IMR-90 (cell line): ENCODE results near the gene PITPNB. TPM values are rescaled to one million over a fixed set of nuclear protein-coding genes. Genes with fewer than 3 reads are reported as not detected.

ENCODE experiments used
- ATAC-seq: fragments of 200-7000 bp; cut with Tn5 transposase; 2 replicates; pipeline ENCODE4 v1.9.1; 2020; ENCODE audit warnings: low read depth, mild to moderate bottlenecking, moderate library complexity
- BruUV-seq: library from RNA; stranded (reverse); fragments of 400-500 nt; replicated peaks from 2 replicates; lab custom pipeline; 2021; lab: Mats Ljungman, UMichigan
- CTCF ChIA-PET: fragments of 300-600 bp; formaldehyde crosslinking; extraction: SDS; loops from one replicate; lab custom pipeline; 2021; ENCODE audit warnings: antibody characterized with exemption; lab: Yijun Ruan, JAX
- POLR2A ChIA-PET: fragments of 300-600 bp; sonication (Branson Sonifier 250); formaldehyde crosslinking; loops from one replicate; lab custom pipeline; 2022; ENCODE audit warnings: antibody characterized with exemption; ENCODE audit not compliant: unreplicated experiment; lab: Charles Lee
- DNase-seq: peaks from one replicate; pipeline ENCODE4 v3.0.0; 2013
- H2AFZ ChIP-seq: replicated peaks from 2 replicates; pipeline ENCODE3; 2013; ENCODE audit warnings: low read length, mild to moderate bottlenecking; ENCODE audit not compliant: poor library complexity
- H2AK5ac ChIP-seq: 2 replicates; pipeline ENCODE4 v1.6.1; 2013; ENCODE audit warnings: low read depth, low read length, inconsistent platforms
- H2AK9ac ChIP-seq: replicated peaks from 2 replicates; pipeline ENCODE3; 2013; ENCODE audit warnings: mild to moderate bottlenecking, low read depth, low read length, moderate library complexity; ENCODE audit not compliant: poor library complexity
- H2BK120ac ChIP-seq: 2 replicates; pipeline ENCODE4 v1.6.1; 2013; ENCODE audit warnings: low read depth, low read length, inconsistent platforms
- H2BK15ac ChIP-seq: 3 replicates; pipeline ENCODE4 v1.6.1; 2013; ENCODE audit warnings: low read depth, low read length, inconsistent platforms
- H2BK20ac ChIP-seq: 2 replicates; pipeline ENCODE4 v1.6.1; 2013; ENCODE audit warnings: low read depth, mild to moderate bottlenecking, inconsistent platforms, low read length, moderate library complexity
- H2BK5ac ChIP-seq: 2 replicates; pipeline ENCODE4 v1.6.1; 2013; ENCODE audit warnings: mild to moderate bottlenecking, low read depth, low read length, inconsistent platforms; ENCODE audit not compliant: poor library complexity, severe bottlenecking
- H3K14ac ChIP-seq: replicated peaks from 2 replicates; pipeline ENCODE4 v1.6.1; 2013; ENCODE audit warnings: low read depth, low read length, inconsistent platforms
- H3K18ac ChIP-seq: 2 replicates; pipeline ENCODE4 v1.6.1; 2013; ENCODE audit warnings: low read depth, low read length, control low read depth
- H3K23ac ChIP-seq: 2 replicates; pipeline ENCODE4 v1.6.1; 2013; ENCODE audit warnings: low read depth, low read length, inconsistent platforms
- H3K27ac ChIP-seq: 2 replicates; pipeline ENCODE4 v1.5.1; 2013; ENCODE audit warnings: mild to moderate bottlenecking, control low read depth, low read length; ENCODE audit not compliant: insufficient read depth
- H3K27me3 ChIP-seq: 2 replicates; pipeline ENCODE4 v1.6.1; 2013; ENCODE audit warnings: low read length; ENCODE audit not compliant: control insufficient read depth, insufficient read depth
- H3K36me3 ChIP-seq: 2 replicates; pipeline ENCODE4 v1.6.1; 2013; ENCODE audit warnings: low read length, mixed read lengths; ENCODE audit not compliant: control insufficient read depth, insufficient read depth
- H3K4ac ChIP-seq: 2 replicates; pipeline ENCODE4 v1.6.1; 2013; ENCODE audit warnings: low read depth, low read length, inconsistent platforms
- H3K4me1 ChIP-seq: 2 replicates; pipeline ENCODE4 v1.6.1; 2013; ENCODE audit warnings: low read length, mixed read lengths; ENCODE audit not compliant: control insufficient read depth, insufficient read depth
- H3K4me2 ChIP-seq: 2 replicates; pipeline ENCODE4 v1.6.1; 2013; ENCODE audit warnings: low read depth, mild to moderate bottlenecking, control low read depth, low read length, moderate library complexity
- H3K4me3 ChIP-seq: 2 replicates; pipeline ENCODE4 v1.5.1; 2013; ENCODE audit warnings: low read depth, mild to moderate bottlenecking, control low read depth, low read length, moderate library complexity; ENCODE audit not compliant: insufficient read depth
- H3K56ac ChIP-seq: 2 replicates; pipeline ENCODE4 v1.6.1; 2013; ENCODE audit warnings: low read length, inconsistent platforms; ENCODE audit not compliant: insufficient read depth; ENCODE audit errors: extremely low read depth
- H3K79me1 ChIP-seq, 2 experiments: 2 replicates each; pipeline ENCODE4 v1.6.1; 2013; ENCODE audit warnings: low read length in 2 of 2, inconsistent platforms in 1 of 2, low read depth in 1 of 2
- H3K9ac ChIP-seq: 2 replicates; pipeline ENCODE4 v1.6.1; 2013; ENCODE audit warnings: low read depth, low read length, control low read depth
- H3K9me1 ChIP-seq: 2 replicates; pipeline ENCODE4 v1.6.1; 2013; ENCODE audit warnings: low read length, inconsistent platforms; ENCODE audit not compliant: insufficient read depth
- H3K9me3 ChIP-seq: 2 replicates; pipeline ENCODE4 v1.6.1; 2013; ENCODE audit warnings: low read length; ENCODE audit not compliant: control insufficient read depth, insufficient read depth
- H4K20me1 ChIP-seq: 2 replicates; pipeline ENCODE4 v1.6.1; 2013; ENCODE audit warnings: low read length, inconsistent platforms; ENCODE audit not compliant: insufficient read depth
- H4K5ac ChIP-seq: 2 replicates; pipeline ENCODE4 v1.6.1; 2013; ENCODE audit warnings: mild to moderate bottlenecking, low read depth, low read length, control low read depth
- H4K8ac ChIP-seq, 2 experiments: 2 replicates each; pipeline ENCODE4 v1.6.1; 2013; ENCODE audit warnings: low read depth in 2 of 2, low read length in 2 of 2, control low read depth in 1 of 2, inconsistent platforms in 1 of 2
- H4K91ac ChIP-seq: 2 replicates; pipeline ENCODE4 v1.6.1; 2013; ENCODE audit warnings: low read depth, low read length, inconsistent platforms; ENCODE audit not compliant: insufficient read depth
- BHLHE40 ChIP-seq: fragments of 150-350 bp; IDR thresholded peaks from 2 replicates; pipeline ENCODE4 v1.6.1; 2016; ENCODE audit warnings: mild to moderate bottlenecking, low read depth, low read length
- CEBPB ChIP-seq: IDR thresholded peaks from 2 replicates; pipeline ENCODE4 v1.6.1; 2012; ENCODE audit warnings: low read depth, low read length, improper control_type of control experiment
- CHD1 ChIP-seq: IDR thresholded peaks from 2 replicates; pipeline ENCODE4 v1.6.1; 2012; ENCODE audit warnings: low read depth, low read length, improper control_type of control experiment
- FOS ChIP-seq: fragments of 150-350 bp; IDR thresholded peaks from 2 replicates; pipeline ENCODE4 v1.6.1; 2016; ENCODE audit warnings: low read depth, low read length
- MAFK ChIP-seq: IDR thresholded peaks from 2 replicates; pipeline ENCODE4 v1.6.1; 2012; ENCODE audit warnings: low read depth, low read length, improper control_type of control experiment
- MAZ ChIP-seq: IDR thresholded peaks from 2 replicates; pipeline ENCODE4 v1.6.1; 2012; ENCODE audit warnings: low read depth, mild to moderate bottlenecking, low read length, improper control_type of control experiment, moderate library complexity, borderline replicate concordance
- MXI1 ChIP-seq: IDR thresholded peaks from 2 replicates; pipeline ENCODE4 v1.6.1; 2012; ENCODE audit warnings: low read depth, mild to moderate bottlenecking, low read length, moderate library complexity, borderline replicate concordance
- NFE2L2 ChIP-seq: fragments of 150-350 bp; IDR thresholded peaks from 2 replicates; pipeline ENCODE4 v1.6.1; 2016; ENCODE audit warnings: low read depth, mild to moderate bottlenecking, low read length
- POLR2A ChIP-seq: IDR thresholded peaks from 2 replicates; pipeline ENCODE4 v1.6.1; 2012; ENCODE audit warnings: mild to moderate bottlenecking, low read depth, low read length
- RAD21 ChIP-seq: IDR thresholded peaks from 2 replicates; pipeline ENCODE4 v1.6.1; 2012; ENCODE audit warnings: low read length, improper control_type of control experiment
- RCOR1 ChIP-seq: IDR thresholded peaks from 2 replicates; pipeline ENCODE4 v1.6.1; 2012; ENCODE audit warnings: mild to moderate bottlenecking, low read length, improper control_type of control experiment; ENCODE audit not compliant: insufficient replicate concordance
- RFX5 ChIP-seq: IDR thresholded peaks from 2 replicates; pipeline ENCODE4 v1.8.0; 2012; ENCODE audit warnings: low read depth, mild to moderate bottlenecking, low read length, moderate library complexity
- SMC3 ChIP-seq: fragments of 150-350 bp; IDR thresholded peaks from 2 replicates; pipeline ENCODE4 v1.6.1; 2016; ENCODE audit warnings: low read depth, mild to moderate bottlenecking, antibody characterized with exemption, low read length, moderate library complexity
- WGBS, 2 experiments: methylation state at CpG; one replicate each; pipeline versions ENCODE4 v1.1.5 to v1.1.7; 2013; ENCODE audit warnings: missing lambda C conversion rate in 2 of 2; ENCODE audit not compliant: insufficient read length in 1 of 2; ENCODE audit errors: extremely low coverage in 2 of 2; 5-methylcytosine and 5-hydroxymethylcytosine counted together
- dilution Hi-C: fragments of 300-500 bp; cut with HindIII; formaldehyde crosslinking; loops from one replicate; pipeline ENCODE4 v1.14.3; 2018; ENCODE audit warnings: low sequenced_read_pairs; ENCODE audit not compliant: unreplicated experiment
- in situ Hi-C: fragments of 300-500 bp; cut with MboI; formaldehyde crosslinking; loops from 3 replicates; pipeline ENCODE4 v1.14.3; 2019; ENCODE audit warnings: low sequenced_read_pairs, inconsistent platforms, mixed read lengths
- intact Hi-C: fragments of 100-400 bp; cut with micrococcal nuclease; formaldehyde crosslinking; loops from 2 replicates; pipeline ENCODE4 v1.10.0; 2022
- polyA plus RNA-seq, 3 experiments: library from polyadenylated mRNA; depleted of rRNA; stranded (reverse); fragments of >200 nt; gene quantifications; 2 replicates each; pipeline ENCODE4 v1.2.3, GENCODE V29; 2012; ENCODE audit warnings: low replicate concordance in 1 of 3
- total RNA-seq: library from RNA; depleted of rRNA; stranded (reverse); fragments of >200 nt; gene quantifications from 2 replicates; pipeline ENCODE4 v1.2.3, GENCODE V29; 2012
- TF ChIP-seq, protein P1 (sequence below): fragments of 150-350 bp; IDR thresholded peaks from 2 replicates; pipeline ENCODE4 v1.6.1; 2016; ENCODE audit warnings: low read depth, mild to moderate bottlenecking, low read length, moderate library complexity, borderline replicate concordance
- TF ChIP-seq, protein P2 (sequence below): fragments of 150-350 bp; IDR thresholded peaks from 2 replicates; pipeline ENCODE4 v1.6.1; 2017; ENCODE audit warnings: mild to moderate bottlenecking, antibody characterized with exemption, low read length, low read depth
- TF ChIP-seq, protein P3 (sequence below): conservative IDR thresholded peaks from 2 replicates; pipeline ENCODE4 v1.5.1; 2012; ENCODE audit warnings: mild to moderate bottlenecking, low read depth, low read length, improper control_type of control experiment

PITPNB gene
- total and polyA plus RNA-seq, 2 of the 4 experiments (the other 2 are of a cell fraction), result 19.7 to 54.5 TPM

- Histone ChIP-seq H2BK15ac (no peak overlapping the region), H2BK120ac (no peak overlapping the region), H3K4me1 (peaks cover 6% of the 10 kb centered on the region), H4K20me1 (peaks cover 35% of the 10 kb centered on the region), H4K5ac (peak overlapping the region; percentile 12; the same call in 1 of the 2 replicates), H3K18ac (no peak overlapping the region), H2AFZ (no peak overlapping the region), H3K4me3 (no peak overlapping the region), H4K8ac (no peak overlapping the region), H3K9ac (no peak overlapping the region), H3K79me1 (peaks cover 26 to 69% of the 10 kb centered on the region in 2 experiments), H3K23ac (no peak overlapping the region), H4K91ac (no peak overlapping the region), H3K27ac (peak overlapping the region; percentile 37; the same call in 1 of the 2 replicates), H2BK20ac (no peak overlapping the region), H3K4ac (no peak overlapping the region), H2AK5ac (no peak overlapping the region), H3K36me3 (peaks cover 32% of the 10 kb centered on the region), H2AK9ac (no peak overlapping the region), H3K14ac (no peak overlapping the region), H3K4me2 (no peak overlapping the region; the same call in 1 of the 2 replicates), H3K9me3 (no peaks in the 10 kb centered on the region), H3K27me3 (no peaks in the 10 kb centered on the region), H2BK5ac (no peak overlapping the region), H3K56ac (no peak overlapping the region), H3K9me1 (peaks cover 5% of the 10 kb centered on the region; the same call in 1 of the 2 replicates)
- TF ChIP-seq CEBPB, result no peak
- TF ChIP-seq, protein P1, sequence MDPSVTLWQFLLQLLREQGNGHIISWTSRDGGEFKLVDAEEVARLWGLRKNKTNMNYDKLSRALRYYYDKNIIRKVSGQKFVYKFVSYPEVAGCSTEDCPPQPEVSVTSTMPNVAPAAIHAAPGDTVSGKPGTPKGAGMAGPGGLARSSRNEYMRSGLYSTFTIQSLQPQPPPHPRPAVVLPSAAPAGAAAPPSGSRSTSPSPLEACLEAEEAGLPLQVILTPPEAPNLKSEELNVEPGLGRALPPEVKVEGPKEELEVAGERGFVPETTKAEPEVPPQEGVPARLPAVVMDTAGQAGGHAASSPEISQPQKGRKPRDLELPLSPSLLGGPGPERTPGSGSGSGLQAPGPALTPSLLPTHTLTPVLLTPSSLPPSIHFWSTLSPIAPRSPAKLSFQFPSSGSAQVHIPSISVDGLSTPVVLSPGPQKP, result no peak
- TF ChIP-seq CHD1, result no peak
- no peak for TF ChIP-seq SMC3
- no peak for TF ChIP-seq RAD21
- TF ChIP-seq, protein P2, sequence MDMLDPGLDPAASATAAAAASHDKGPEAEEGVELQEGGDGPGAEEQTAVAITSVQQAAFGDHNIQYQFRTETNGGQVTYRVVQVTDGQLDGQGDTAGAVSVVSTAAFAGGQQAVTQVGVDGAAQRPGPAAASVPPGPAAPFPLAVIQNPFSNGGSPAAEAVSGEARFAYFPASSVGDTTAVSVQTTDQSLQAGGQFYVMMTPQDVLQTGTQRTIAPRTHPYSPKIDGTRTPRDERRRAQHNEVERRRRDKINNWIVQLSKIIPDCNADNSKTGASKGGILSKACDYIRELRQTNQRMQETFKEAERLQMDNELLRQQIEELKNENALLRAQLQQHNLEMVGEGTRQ, result no peak
- TF ChIP-seq, protein P3, sequence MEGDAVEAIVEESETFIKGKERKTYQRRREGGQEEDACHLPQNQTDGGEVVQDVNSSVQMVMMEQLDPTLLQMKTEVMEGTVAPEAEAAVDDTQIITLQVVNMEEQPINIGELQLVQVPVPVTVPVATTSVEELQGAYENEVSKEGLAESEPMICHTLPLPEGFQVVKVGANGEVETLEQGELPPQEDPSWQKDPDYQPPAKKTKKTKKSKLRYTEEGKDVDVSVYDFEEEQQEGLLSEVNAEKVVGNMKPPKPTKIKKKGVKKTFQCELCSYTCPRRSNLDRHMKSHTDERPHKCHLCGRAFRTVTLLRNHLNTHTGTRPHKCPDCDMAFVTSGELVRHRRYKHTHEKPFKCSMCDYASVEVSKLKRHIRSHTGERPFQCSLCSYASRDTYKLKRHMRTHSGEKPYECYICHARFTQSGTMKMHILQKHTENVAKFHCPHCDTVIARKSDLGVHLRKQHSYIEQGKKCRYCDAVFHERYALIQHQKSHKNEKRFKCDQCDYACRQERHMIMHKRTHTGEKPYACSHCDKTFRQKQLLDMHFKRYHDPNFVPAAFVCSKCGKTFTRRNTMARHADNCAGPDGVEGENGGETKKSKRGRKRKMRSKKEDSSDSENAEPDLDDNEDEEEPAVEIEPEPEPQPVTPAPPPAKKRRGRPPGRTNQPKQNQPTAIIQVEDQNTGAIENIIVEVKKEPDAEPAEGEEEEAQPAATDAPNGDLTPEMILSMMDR, result no peak
- TF ChIP-seq NFE2L2, result no peak
- no peak for TF ChIP-seq RFX5
- TF ChIP-seq POLR2A, result no peak
- TF ChIP-seq RCOR1, result no peak
- no peak for TF ChIP-seq MAZ
- no peak for TF ChIP-seq MXI1
- TF ChIP-seq BHLHE40, result no peak
- no peak for TF ChIP-seq MAFK
- TF ChIP-seq FOS, result no peak
- dilution Hi-C loops (no loop called here), intact Hi-C loops (no loop called here), in situ Hi-C loops (no loop called here)
- peak; percentile 16 for DNase-seq
- no CpG with 5 or more reads among the region's 2 CpGs for WGBS, 2 experiments
- BruUV-seq, result no TSS peak
- CTCF ChIA-PET, result interaction anchor here (1.0 kb wide), 1 partner anchor 19 kb away, joined by 3 read pairs; no protein-coding TSS in a partner anchor
- ATAC-seq, result no peak; the same call in 1 of the 2 replicates
- POLR2A ChIA-PET, result no interaction called here
Observed at GRCh38 chr22:27906241-27906640, 12.8 kb downstream of the PITPNB start.
